ENCODE results near the gene BMS1.
A peak's percentile ranks its signal among the peaks of the same experiment; 100 is the strongest.
"Not testable (repeated sequence)": the region's sequence is repeated elsewhere in the genome, so short reads cannot be mapped to it uniquely, and the experiment has no call there.

BMS1 gene

DNA sequence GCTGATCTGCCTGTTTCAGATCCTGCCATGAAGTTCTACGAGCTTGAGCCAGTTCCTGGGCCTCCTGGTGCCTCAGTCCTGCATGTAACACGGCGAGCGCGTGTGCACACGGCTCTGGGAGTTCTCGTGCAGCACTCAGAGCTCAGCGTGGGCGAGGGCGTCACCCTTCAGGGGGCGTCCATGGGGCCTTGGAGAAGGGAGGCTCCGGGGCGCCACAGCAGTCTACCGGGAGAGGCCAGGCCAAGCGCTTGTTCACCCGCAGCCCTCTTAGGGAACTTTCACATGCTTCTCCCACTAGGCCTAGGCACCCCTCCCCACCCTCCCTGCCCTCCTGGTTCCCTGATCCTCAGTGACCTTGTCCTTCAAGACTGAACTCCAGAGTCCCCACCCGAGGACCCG, 83.1 kb downstream of the BMS1 start:
- no peaks in the 10 kb centered on the region for H3K9me3 ChIP-seq (replicated peaks in 1 of 11)
- no peaks in the 10 kb centered on the region for H3K36me3 ChIP-seq
- H3K9ac ChIP-seq, result no peak overlapping the region
- no peaks in the 10 kb centered on the region for H3K27me3 ChIP-seq
- no peak overlapping the region for H3K4me3 ChIP-seq
- no peak for TF ChIP-seq Cebpa-rat (IDR thresholded peaks at IDR 0.05)
- H3K4me1 ChIP-seq, result peaks cover 19 to 54% (median 46%) of the 10 kb centered on the region in 10 experiments
- H3K27ac ChIP-seq, result no peak overlapping the region
- no peak overlapping the region for H3K4me2 ChIP-seq
- no peaks in the 10 kb centered on the region for H4K20me1 ChIP-seq

DNA sequence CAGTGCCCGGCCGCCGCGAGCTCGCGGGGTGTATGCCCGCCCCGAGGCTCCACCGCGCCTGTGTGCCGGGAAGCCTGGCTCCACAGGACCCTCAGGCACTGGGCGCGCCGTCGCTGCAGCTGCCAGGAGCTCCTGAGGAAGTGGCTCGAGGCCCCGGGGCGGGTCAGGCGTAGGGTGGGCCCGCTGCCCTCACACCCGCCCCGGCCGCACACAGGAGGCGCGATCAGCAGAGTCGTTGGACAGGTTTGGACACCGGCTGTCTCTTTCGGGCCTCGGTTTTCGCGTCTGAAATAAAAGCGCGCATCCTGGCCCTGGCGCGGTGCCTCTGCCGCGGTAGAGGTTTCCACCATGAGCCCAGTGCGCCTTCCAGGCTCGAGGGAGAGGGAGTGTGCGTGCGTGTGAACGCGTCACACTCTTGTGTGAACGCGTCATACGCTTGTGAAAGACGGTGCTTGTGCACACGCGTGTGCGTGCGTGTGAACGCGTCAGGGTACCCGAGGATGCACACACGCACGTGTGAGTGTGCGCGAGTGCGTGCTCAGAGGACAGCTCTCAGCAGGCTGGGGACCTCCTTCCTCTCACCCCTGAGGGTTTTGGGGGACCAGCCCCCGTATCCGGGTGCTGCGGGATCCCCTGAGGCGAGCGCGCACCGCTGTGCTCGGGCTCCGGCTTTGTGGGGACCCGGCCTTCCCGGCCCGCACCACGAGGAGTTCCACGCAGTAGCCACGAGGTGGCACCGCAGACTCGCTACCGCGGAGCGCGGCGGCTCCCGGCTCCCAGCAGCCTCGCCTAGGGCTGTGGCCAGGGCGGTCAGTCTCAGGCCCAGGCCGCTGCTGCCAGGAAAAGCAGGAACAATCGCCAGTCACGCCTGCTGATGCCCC, 83.8 kb downstream of the BMS1 start:
- Histone ChIP-seq H3K9ac (peak overlapping the region in 1 of 11 experiments; percentile 54; a peak in 1 of 22 replicates), H3K27ac (no peak overlapping the region), H4K20me1 (no peaks in the 10 kb centered on the region), H3K4me3 (no peak overlapping the region), H3K27me3 (no peaks in the 10 kb centered on the region), H3K9me3 (replicated peaks in 1 of 11) (no peaks in the 10 kb centered on the region), H3K4me2 (peak overlapping the region; percentile 30 to 89 (median 56); a peak in 21 of 22 replicates), H3K36me3 (no peaks in the 10 kb centered on the region), H3K4me1 (peaks cover 25 to 60% (median 52%) of the 10 kb centered on the region in 10 experiments)
- no peak for TF ChIP-seq Cebpa-rat (IDR thresholded peaks at IDR 0.05)

DNA sequence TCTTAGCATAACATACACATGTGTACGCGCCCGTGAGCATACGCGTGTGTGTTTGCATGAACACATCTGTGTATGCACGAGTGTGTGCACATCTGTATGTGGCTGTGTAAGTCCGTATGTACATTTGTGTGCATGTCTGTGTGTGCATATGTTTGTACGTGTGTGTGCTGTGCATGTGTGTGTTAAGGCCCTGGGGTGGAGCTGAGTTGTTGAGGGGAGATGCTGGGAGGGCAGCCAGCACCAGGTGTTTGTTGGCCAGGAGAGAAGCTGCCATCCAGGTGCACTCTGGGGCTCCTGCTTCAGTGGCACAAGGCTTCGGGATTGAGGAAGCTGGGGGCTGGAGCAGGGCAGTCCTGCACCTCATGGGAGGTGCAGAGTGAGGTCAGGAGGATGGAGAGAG, 85.0 kb downstream of the BMS1 start:
- Histone ChIP-seq H3K4me2 (0 out of 22 replicates have a peak overlapping the region, but pooled peaks of 2 of the 11 experiments have one; percentile 5 to 53), H3K9me3 (replicated peaks in 1 of 11) (no peaks in the 10 kb centered on the region), H3K9ac (no peak overlapping the region), H3K4me3 (no peak overlapping the region), H3K36me3 (no peaks in the 10 kb centered on the region), H3K27ac (peak overlapping the region in 3 of 11 experiments; percentile 11 to 18 (median 14); a peak in 2 of 22 replicates), H3K4me1 (peaks cover 37 to 71% (median 62%) of the 10 kb centered on the region in 10 experiments), H3K27me3 (no peaks in the 10 kb centered on the region), H4K20me1 (no peaks in the 10 kb centered on the region)
- no peak for TF ChIP-seq Cebpa-rat (IDR thresholded peaks at IDR 0.05)

DNA sequence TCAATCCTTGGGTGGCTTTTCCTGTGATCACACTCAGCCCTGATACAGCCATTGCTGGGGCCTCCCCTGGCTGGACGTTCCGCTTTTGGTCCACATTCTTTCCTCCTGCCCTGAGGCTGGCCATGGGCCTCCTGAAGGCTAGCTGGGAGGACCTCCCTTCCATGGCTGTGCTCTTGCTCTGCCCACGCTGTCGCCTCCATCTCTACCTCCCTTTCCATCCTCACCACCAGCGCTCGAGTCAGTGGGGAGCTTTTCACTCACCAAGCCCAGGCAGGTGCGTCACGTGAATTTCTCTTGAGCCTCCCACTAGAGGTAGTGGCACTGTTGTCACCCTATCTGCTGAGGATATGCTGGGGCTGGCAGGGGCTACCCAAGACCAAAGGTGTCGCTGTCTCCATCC, 85.9 kb downstream of the BMS1 start:
- no peak overlapping the region for H3K4me3 ChIP-seq
- H3K4me1 ChIP-seq, result peaks cover 47 to 71% (median 63%) of the 10 kb centered on the region in 10 experiments
- H3K9ac ChIP-seq, result no peak overlapping the region
- H3K36me3 ChIP-seq, result no peaks in the 10 kb centered on the region
- TF ChIP-seq Cebpa-rat (IDR thresholded peaks at IDR 0.05), result no peak
- H4K20me1 ChIP-seq, result no peaks in the 10 kb centered on the region
- no peaks in the 10 kb centered on the region for H3K27me3 ChIP-seq
- peak overlapping the region in 3 of 11 experiments; percentile 11 to 22 (median 18); a peak in 1 of 22 replicates for H3K27ac ChIP-seq
- H3K9me3 ChIP-seq (replicated peaks in 1 of 11), result no peaks in the 10 kb centered on the region; a peak in 1 of 22 replicates
- no peak overlapping the region for H3K4me2 ChIP-seq

DNA sequence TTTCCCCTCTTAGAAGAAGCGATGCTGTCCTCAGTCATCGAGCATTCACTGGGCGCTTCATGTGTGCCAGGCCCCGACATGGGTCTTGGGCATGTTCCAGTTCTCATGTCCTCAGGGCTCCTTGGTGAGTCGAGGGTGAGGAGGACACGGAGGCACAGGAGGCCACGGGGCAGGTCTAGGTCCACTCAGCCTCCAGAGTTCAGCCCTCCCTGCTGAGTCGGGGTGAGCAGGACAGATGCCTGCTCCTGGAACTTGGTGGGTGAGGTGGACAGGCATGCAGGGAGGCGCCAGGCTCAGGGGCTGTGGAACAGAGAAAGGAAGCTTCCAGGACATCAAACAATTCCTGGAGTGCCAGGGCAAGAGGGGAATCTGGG, 87.4 kb downstream of the BMS1 start:
- Histone ChIP-seq H3K9ac (peak overlapping the region in 1 of 11 experiments; percentile 72; a peak in 1 of 22 replicates), H3K4me1 (peaks cover 51 to 71% (median 64%) of the 10 kb centered on the region in 10 experiments)

DNA sequence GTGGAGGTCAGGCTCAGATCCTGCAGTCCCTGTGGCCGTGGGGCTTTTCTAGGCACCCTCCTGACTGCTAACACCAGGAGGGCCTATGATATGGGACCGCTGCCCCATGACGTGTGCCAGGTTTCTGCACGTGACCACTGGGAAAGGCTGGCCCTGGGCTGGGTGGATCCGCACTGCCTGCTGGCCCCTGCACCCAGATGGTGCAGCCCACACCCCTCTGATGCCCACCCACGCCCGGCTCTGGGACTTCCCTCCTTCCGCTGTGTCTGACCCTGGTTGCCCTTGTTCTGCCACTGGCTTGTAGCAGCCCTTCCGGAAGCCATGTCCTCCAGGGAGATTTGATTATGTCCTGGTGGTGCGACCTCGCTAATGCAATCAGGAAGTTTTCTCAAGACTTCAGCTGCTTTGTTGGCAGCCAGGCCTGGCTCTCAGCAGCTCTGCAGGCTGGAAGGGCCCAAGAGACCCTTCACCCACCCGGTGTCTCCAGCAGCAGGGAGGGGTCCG, 88.6 kb downstream of the BMS1 start:
- peak in 5 of 11 experiments; percentile 20 to 94 (median 71); a peak in 7 of 22 replicates for TF ChIP-seq Cebpa-rat (IDR thresholded peaks at IDR 0.05)

More for the DNA sequence above, 87.4 kb downstream of the BMS1 start:
- Histone ChIP-seq H3K9me3 (replicated peaks in 1 of 11) (no peaks in the 10 kb centered on the region; a peak in 1 of 22 replicates), H3K4me3 (no peak overlapping the region), H3K36me3 (no peaks in the 10 kb centered on the region), H4K20me1 (no peaks in the 10 kb centered on the region), H3K27me3 (no peaks in the 10 kb centered on the region), H3K4me2 (peak overlapping the region in 7 of 11 experiments; percentile 82 to 93 (median 88); a peak in 10 of 22 replicates), H3K27ac (peak overlapping the region in 4 of 11 experiments; percentile 84 to 91 (median 86); a peak in 8 of 22 replicates)
- TF ChIP-seq Cebpa-rat (IDR thresholded peaks at IDR 0.05), result no peak

DNA sequence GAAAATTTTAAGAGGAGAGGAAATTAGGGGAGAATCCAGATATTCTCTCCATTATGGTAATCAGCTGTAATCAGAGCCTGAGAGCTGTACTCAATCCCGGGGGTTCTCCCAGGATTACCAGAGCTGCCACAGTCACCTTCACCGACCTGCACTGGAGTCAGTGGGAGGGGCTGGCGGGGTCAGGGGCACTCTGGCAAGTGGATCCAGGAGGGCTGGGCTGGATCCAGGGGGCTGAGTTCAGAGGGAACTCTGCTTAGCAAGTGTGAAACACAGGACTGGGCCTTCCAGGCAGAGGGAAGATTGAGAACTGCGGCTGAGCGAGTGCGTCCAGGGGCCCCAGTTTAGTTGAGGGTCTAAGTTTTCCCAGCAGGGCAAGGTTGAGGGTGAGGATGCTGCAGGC, 89.2 kb downstream of the BMS1 start:
- TF ChIP-seq Cebpa-rat (IDR thresholded peaks at IDR 0.05), result no peak
- Histone ChIP-seq H3K27me3 (no peaks in the 10 kb centered on the region), H3K36me3 (no peaks in the 10 kb centered on the region), H4K20me1 (no peaks in the 10 kb centered on the region), H3K27ac (peak overlapping the region; percentile 49 to 93 (median 75); a peak in 21 of 22 replicates), H3K9ac (peak overlapping the region; percentile 23 to 80 (median 67); a peak in 19 of 22 replicates), H3K4me3 (peak overlapping the region in 8 of 10 experiments; percentile 17 to 57 (median 30); a peak in 12 of 20 replicates), H3K4me2 (peak overlapping the region; percentile 80 to 96 (median 88)), H3K9me3 (replicated peaks in 1 of 11) (no peaks in the 10 kb centered on the region; a peak in 1 of 22 replicates), H3K4me1 (peaks cover 48 to 75% (median 67%) of the 10 kb centered on the region in 10 experiments)

More for the DNA sequence above, 88.6 kb downstream of the BMS1 start:
- H3K9ac ChIP-seq, result peak overlapping the region; percentile 23 to 80 (median 67); a peak in 19 of 22 replicates
- not testable (repeated sequence) for H4K20me1 ChIP-seq; H3K27me3 ChIP-seq; H3K36me3 ChIP-seq; H3K9me3 ChIP-seq (replicated peaks in 1 of 11)
- H3K4me2 ChIP-seq, result peak overlapping the region; percentile 80 to 96 (median 88)
- peaks cover 52 to 81% (median 73%) of the 10 kb centered on the region in 10 experiments for H3K4me1 ChIP-seq
- peak overlapping the region in 8 of 10 experiments; percentile 17 to 57 (median 33); a peak in 11 of 20 replicates for H3K4me3 ChIP-seq
- H3K27ac ChIP-seq, result peak overlapping the region; percentile 49 to 93 (median 75); a peak in 21 of 22 replicates

DNA sequence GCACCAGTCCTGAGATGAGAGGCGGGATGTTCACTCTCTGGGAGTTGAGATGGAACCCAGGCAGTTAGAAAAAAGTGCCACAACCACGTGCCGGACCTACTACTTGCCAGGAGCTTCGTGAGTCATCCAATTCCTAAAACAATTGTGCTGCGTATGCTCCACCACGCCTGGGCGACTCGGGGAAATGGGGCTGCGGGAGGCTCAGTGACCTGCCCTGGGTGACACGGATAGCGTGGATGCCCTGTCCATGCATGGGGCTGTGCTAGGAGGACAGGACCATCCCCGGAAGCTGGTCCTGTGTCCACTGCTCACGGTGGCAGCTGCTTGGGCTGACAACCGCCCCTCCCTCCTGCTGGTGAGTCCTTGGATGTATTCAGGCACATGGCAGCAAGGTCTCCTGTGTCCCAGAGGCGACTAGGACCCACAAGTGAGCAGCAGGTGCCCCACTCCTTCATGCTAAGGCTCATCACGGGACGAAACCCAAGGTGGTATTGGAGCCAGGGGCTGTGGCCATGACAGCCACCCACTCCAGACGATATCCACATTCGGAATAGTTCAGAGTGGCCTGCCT, 90.4 kb downstream of the BMS1 start:
- H3K27me3 ChIP-seq, result no peaks in the 10 kb centered on the region

More for the DNA sequence above, 90.4 kb downstream of the BMS1 start:
- Histone ChIP-seq H3K4me3 (no peak overlapping the region), H3K36me3 (no peaks in the 10 kb centered on the region), H4K20me1 (no peaks in the 10 kb centered on the region), H3K27ac (peak overlapping the region in 4 of 11 experiments; percentile 84 to 93 (median 88); a peak in 11 of 22 replicates), H3K4me2 (peak overlapping the region; percentile 80 to 96 (median 88)), H3K9me3 (replicated peaks in 1 of 11) (no peaks in the 10 kb centered on the region; a peak in 1 of 22 replicates), H3K9ac (peak overlapping the region in 2 of 11 experiments; percentile 37 to 80; a peak in 4 of 22 replicates), H3K4me1 (peaks cover 45 to 78% (median 67%) of the 10 kb centered on the region in 10 experiments)
- no peak for TF ChIP-seq Cebpa-rat (IDR thresholded peaks at IDR 0.05)
